AG09319 (cell line): Measurements from ENCODE around the gene RALGPS2.

Experiments
- DNase-seq: peaks from one replicate; pipeline ENCODE4 v3.0.0-alpha.2; 2010; ENCODE audit warnings: low read depth; ENCODE audit errors: extremely low read depth
- TF ChIP-seq, protein P1 (sequence below): IDR thresholded peaks from 2 replicates; pipeline ENCODE4 v1.5.1; 2011; ENCODE audit warnings: low read depth, mild to moderate bottlenecking, inconsistent platforms, low read length, moderate library complexity

Gene RALGPS2

GRCh38 chr1:178953538-178954324 lies 228.7 kb downstream of the RALGPS2 start:
- DNase-seq, result no peak
- TF ChIP-seq, protein P1, sequence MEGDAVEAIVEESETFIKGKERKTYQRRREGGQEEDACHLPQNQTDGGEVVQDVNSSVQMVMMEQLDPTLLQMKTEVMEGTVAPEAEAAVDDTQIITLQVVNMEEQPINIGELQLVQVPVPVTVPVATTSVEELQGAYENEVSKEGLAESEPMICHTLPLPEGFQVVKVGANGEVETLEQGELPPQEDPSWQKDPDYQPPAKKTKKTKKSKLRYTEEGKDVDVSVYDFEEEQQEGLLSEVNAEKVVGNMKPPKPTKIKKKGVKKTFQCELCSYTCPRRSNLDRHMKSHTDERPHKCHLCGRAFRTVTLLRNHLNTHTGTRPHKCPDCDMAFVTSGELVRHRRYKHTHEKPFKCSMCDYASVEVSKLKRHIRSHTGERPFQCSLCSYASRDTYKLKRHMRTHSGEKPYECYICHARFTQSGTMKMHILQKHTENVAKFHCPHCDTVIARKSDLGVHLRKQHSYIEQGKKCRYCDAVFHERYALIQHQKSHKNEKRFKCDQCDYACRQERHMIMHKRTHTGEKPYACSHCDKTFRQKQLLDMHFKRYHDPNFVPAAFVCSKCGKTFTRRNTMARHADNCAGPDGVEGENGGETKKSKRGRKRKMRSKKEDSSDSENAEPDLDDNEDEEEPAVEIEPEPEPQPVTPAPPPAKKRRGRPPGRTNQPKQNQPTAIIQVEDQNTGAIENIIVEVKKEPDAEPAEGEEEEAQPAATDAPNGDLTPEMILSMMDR, result no peak

DNA sequence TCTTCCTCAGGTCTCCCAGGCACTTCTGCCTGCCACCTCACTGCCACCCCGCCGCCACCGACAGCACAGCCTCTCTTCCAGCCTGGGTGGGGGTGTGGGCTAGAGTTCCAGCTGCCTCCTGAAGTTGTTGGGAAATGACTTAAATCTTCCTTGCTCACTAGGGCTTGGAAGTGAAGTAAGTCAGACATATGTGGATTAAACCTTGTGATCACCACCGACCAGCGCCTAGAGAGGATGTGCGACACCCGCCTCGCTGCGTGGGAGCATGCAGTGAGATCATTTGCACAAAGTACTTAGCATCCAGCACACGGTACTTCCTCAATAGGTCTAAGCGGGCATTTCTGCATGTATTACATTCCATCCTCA lies 229.3 kb downstream of the RALGPS2 start:
- TF ChIP-seq, protein P1, result no peak
- DNase-seq, result no peak

- no peak for DNase-seq
- TF ChIP-seq, protein P1, result no peak
Measured at GRCh38 chr1:178954937-178955336, 229.9 kb downstream of the RALGPS2 start.

DNA sequence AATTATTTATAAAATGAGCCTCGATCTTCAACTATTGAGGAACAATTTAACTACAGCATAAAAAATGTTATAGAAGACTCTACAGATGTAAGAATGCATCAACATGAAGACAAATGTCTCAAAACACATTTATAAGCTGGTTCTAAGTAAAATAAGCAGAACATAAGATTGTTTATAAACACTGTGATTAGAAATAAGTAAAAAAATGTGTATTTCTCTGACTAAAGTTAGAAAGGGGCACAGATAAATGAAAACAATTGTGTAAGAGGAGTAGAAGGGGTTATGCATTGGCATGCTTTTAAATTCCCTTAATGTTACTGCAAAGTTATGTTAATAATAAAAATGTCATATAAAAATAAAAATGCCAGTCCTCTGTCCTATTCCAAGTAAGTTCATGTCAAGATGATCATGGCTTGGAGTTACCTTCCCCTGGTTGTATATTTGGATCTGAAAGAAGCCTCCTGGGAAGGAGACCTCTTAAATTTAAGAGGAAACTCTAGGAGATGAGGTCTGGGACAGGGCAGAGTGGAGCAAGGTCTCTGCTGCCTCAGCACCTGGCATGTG lies 230.4 kb downstream of the RALGPS2 start:
- TF ChIP-seq, protein P1, result no peak
- no peak for DNase-seq

- TF ChIP-seq, protein P1, result no peak
- no peak for DNase-seq
Measured at GRCh38 chr1:178958491-178958890, 233.4 kb downstream of the RALGPS2 start.

DNA sequence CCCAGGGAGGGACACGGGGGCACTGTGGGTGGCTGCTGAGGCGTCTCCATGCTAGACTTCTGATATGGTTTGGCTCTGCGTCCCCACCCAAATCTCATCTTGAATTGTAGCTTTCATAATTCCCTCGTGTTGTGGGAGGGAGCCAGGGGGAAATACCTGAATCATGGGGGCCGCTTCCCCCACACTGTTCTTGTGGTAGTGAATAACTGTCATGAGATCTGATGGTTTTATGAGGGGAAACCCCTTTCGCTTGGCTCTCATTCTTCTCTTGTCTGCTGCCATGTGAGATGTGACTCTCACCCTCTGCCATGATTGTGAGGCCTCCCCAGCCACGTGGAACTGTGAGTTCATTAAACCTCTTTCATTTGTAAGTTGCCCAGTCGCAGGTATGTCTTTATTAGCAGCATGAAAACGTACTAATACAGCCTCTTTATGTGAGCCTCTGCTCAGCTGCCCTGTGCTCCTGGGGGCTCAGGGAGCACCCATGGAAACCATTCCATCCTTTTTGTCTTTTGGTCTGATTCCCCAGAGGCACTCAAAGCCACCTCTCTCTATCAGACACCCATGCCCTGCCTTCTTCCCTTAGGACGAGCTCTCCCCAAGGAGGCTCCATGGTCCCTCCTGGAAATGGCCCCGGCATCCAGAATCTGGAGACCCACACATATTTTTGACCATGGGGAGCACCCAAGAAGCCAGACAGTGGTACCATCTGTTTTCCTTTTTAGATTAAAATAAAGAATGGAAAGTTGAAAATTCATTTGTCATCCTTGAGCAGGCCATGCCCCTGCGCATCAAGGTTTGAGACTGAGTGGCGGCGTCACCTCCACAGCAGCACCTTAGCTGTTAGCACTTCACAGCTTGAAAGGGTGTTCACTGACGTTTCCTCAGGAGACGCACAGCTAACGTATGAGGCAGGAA lies 234.8 kb downstream of the RALGPS2 start:
- TF ChIP-seq, protein P1, result no peak
- DNase-seq, result no peak
